ENCODE results near the gene CTSA.

Gene CTSA

DNA sequence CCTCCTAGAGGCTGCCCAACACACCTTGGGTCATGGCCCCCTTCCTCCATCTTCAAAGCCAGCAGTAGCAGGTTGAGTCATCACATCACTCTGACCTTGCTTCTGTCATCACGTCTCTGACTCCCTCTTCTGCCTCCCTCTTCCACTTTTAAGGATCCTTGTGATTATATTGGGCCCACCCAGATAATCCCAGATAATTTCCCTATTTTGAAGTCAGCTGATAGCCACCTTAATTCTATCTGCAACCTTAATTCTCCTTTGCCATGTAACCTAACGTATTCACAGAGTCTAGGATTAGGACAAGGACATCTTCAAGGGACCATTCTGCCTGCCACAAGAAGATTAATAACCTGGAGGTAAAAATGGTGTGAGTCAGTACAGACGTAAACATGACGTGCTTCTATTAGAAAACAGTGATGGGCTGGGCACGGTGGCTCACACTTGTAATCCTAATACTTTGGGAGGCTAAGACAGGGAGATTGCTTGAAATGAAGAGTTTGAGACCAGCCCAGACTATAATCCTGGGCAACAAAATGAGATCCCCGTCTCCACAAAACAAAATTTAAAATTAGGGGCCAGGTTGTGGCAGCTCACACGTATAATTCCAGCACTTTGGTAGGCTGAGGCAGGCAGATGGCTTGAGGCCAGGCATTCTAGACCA, 30.4 kb upstream of the CTSA start:
- no peak for TF ChIP-seq CTCF (IDR thresholded peaks at IDR 0.05)

DNA sequence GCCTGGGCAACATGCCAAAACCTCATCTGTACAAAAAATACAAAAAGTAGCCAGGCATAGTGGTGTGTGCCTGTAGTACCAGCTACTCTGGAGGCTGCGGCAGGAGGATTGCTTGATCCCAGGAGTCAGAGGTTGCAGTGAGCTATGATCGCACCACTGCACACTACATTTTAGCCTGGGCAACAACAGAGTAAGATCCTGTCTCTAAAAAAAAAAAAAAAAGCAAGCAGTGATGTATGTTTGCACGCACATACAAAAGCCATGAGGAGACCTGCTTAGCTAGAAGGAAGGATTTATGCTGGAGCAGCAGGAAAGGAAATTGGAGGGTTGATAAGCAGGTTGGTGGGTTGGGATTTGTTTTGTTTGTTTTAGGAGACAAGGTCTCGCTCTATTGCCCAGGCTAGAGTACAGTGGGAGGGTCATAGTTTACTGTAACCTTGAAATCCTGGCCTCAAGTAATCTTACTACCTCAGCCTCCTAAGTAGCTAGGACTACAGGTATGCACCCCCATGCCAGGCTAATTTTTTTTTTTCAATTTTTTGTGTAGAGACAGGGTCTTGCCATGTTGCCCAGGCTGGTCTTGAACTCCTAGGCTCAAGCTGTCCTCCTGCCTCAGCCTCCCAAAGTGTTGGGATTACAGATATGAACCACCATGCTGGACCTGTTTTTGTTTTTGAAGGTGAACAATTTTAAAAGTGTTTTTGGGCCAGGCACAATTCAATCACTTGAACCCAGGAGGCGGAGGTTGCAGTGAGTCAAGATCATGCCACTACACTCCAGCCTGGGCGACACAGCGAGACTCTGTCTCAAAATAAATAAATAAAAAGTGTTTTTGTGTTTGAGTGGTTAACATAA, 29.7 kb upstream of the CTSA start:
- no peak for TF ChIP-seq CTCF (IDR thresholded peaks at IDR 0.05)

DNA sequence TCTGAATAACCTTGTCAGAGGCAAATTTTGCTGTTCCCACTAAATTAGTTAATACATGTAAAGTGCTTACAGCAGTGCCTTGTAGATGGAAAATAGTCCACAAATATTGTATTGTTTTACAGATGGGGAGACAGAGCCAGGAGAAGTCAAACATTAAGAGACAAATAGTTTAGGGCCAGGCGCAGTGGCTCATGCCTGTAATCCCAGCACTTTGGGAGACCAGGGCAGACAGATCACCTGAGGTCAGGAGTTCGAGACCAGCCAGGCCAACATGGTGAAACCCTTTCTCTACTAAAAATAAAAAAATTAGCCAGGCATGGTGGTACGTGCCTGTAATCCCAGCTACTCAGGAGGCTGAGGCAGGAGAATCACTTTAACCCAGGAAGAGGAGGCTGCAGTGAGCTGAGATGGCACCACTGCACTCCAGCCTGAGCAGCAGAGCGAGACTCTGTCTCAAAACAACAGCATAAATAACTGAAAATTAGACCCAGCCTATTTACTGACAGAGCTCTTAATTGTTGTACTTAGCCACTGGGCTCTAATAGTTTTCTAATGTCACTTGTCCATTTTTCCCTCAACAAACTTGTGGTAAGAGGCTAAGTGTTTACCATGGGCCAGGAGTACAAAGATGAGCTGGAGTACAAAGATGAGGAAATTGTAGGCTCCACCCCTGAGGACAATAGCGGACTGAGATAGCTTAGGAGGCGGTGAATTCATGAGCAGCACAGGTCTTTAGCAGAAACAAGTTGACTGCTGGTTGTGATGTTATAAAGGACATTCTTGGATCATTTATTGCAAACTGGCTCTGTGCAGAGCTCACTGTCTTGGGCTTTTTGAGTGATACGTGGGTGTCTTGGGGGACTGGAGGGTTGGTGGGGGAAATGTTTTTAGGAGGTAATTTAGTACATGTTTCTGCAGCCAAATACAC, 27.3 kb upstream of the CTSA start:
- TF ChIP-seq CTCF (IDR thresholded peaks at IDR 0.05) = no peak

DNA sequence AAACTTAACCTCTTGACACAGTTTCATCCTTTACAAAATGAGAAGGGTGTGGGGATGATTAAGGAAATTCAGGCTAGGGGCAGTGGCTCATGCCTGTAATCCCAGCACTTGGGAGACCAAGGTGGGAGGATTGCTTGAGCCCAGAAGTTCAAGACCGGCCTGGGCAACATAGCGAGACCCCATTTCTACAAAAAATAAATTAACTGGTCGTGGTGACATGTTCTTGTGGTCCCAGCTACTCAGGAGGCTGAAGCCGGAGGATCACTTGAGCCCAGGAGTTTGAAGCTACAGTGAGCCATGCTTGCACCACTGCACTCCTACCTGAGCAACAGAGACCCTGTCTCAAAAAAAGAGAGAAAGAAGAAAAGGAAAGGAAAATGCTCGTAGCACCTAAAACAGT, 24.7 kb upstream of the CTSA start:
- no peak for TF ChIP-seq CTCF (IDR thresholded peaks at IDR 0.05)

DNA sequence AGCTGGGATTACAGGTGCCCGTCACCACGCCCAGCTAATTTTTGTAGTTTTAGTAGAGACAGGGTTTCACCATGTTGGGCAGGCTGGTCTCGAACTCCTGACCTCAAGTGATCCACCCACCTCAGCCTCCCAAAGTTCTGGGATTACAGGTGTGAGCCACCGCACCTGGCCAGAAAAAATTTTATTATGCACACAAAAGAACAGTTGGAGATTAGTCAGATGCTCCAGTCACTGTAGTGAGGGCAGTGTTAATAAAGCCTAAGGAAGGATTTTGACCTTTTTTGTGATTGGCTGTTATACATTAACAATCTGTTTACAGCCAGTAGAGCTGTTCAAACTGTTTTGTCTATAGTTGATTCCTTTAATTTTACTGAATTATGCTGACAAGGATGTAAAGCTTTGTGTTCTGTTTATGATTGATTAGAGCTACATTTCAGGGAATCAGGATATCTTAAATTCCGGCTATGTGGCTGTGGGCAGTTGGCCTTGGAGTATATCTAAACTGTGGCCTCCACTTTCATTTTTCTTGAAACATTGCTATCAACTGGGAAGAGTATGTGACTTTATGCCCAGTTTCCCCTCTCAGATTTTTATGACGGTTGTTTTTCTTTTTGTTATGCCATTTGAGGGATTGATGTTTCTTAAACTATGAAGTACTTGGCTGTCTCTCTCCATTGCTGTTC, 23.9 kb upstream of the CTSA start:
- no peak for TF ChIP-seq CTCF (IDR thresholded peaks at IDR 0.05)

- no peak for TF ChIP-seq CTCF (IDR thresholded peaks at IDR 0.05)
Observed at GRCh38 chr20:45867819-45868176, 23.3 kb upstream of the CTSA start.

DNA sequence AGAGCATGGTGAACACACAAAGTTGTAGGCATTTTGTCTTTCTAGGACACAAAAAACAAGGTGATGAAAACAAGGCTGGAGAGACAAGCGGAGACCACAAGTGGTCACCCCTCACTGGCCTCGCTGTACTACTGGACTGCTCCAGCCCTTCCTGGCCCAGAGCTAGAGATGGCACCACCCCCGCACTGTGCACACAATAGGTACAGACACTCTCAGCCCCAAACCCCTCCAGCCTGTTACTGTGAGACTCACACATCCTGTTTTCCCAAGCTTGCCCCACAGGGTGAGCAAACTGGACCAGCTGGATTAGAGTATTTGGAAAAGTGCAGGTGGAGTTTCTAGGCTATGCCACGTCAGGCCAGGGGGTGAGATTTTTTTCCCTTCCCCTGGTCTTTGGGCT, 18.5 kb upstream of the CTSA start:
- no peak for TF ChIP-seq CTCF (IDR thresholded peaks at IDR 0.05)
